Fibroblast of the aortic adventitia (primary cell): ENCODE data around the gene ZBTB20. TPM values are rescaled to one million over a fixed set of nuclear protein-coding genes. Genes with fewer than 3 reads are reported as not detected.

Experiments
- DNase-seq: peaks from one replicate; pipeline ENCODE4 v3.0.0-alpha.2; 2010; ENCODE audit warnings: low read depth
- H3K4me3 ChIP-seq: 2 replicates; pipeline ENCODE4 v1.5.1; 2011; ENCODE audit warnings: low read depth, mild to moderate bottlenecking, control low read depth, low read length, moderate library complexity
- total RNA-seq: library from RNA; depleted of rRNA; stranded (reverse); fragments of >200 nt; gene quantifications from 2 replicates; pipeline ENCODE4 v1.2.3, GENCODE V29; 2012; ENCODE audit warnings: low replicate concordance
- TF ChIP-seq, protein P1 (sequence below): IDR thresholded peaks from 2 replicates; pipeline ENCODE4 v1.5.1; 2011; ENCODE audit warnings: mild to moderate bottlenecking, low read length, control low read depth, inconsistent platforms; ENCODE audit not compliant: insufficient read depth

ZBTB20 gene
- total RNA-seq, 1 donor, result 47.2 TPM

DNA sequence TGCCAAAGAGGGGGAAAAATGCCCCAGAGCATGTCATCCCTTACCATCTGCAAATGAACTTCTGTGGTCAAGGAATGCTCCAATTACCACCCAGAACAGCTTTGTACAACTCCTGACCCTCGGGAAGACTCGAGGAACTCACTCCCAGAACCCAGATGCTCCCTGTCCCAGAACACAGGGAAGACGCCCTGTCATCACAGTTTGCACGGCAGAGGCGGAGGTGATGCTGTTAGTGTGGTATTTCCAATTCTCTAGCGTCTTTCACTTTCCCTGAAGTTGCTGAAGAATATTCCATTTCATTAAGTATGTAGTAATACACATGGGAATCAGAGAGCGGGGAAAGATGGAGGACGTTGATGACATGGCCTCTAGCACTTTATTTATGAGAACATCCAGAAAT is 659.6 kb downstream of the ZBTB20 start:
- H3K4me3 ChIP-seq, result no peak overlapping the region
- DNase-seq, result no peak
- TF ChIP-seq, protein P1, sequence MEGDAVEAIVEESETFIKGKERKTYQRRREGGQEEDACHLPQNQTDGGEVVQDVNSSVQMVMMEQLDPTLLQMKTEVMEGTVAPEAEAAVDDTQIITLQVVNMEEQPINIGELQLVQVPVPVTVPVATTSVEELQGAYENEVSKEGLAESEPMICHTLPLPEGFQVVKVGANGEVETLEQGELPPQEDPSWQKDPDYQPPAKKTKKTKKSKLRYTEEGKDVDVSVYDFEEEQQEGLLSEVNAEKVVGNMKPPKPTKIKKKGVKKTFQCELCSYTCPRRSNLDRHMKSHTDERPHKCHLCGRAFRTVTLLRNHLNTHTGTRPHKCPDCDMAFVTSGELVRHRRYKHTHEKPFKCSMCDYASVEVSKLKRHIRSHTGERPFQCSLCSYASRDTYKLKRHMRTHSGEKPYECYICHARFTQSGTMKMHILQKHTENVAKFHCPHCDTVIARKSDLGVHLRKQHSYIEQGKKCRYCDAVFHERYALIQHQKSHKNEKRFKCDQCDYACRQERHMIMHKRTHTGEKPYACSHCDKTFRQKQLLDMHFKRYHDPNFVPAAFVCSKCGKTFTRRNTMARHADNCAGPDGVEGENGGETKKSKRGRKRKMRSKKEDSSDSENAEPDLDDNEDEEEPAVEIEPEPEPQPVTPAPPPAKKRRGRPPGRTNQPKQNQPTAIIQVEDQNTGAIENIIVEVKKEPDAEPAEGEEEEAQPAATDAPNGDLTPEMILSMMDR, result no peak

DNA sequence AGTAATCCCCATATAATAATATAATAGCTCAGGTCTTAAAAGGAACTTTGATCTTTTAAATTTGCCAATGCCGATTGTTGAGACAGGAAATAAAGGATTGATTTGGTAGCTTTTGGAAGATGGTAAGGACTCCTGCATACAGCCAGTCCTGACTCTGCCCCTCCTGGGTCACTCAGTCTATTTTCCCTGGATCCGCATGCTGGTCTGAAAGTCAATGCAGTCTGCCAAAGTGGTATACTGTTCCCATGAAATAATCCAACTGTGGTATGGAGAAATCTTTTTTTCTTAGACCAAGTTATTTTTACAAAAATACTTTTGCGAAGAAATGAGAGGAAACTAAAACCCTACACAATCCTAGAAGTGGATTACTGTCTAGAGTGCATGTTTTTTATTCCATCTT is 662.2 kb downstream of the ZBTB20 start:
- TF ChIP-seq, protein P1, result no peak
- no peak overlapping the region for H3K4me3 ChIP-seq
- no peak for DNase-seq

DNA sequence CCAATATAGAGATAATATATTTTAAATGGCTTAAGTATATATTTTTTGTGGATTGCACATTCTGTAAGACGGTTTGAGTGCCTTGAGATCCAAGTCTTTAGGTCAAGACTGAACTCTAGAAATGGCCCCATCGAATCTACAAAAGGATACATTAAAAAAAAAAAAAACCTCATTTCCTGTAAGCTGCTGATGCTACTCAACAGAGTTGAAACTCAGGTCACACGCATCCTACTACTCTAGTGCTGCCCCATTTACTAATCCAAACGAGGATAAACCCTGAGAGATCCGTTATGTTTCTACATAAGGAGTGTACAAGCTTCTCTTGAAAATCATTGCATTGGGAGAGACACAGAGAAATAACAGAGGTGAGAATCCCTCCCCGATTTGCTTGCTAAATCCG is 666.0 kb downstream of the ZBTB20 start:
- DNase-seq, result no peak
- no peak overlapping the region for H3K4me3 ChIP-seq
- TF ChIP-seq, protein P1, result no peak

DNA sequence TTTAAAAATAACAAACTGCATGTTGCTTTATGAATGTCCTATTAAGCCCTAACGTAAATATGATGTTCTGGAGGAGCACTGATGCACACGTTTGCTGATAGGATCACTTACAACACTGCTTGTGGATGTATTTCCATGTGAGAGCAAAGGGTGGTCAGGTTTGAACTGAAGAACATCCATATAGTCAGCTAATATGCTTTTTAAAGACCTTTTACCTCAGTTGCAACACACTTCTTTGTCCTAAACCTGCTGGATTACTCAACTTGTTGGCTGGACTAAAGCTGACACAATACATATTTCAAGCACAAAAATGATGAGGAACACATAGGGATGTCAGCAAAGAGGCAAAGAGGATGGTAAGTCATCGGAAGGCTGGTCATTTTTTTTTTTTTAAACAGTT is 666.6 kb downstream of the ZBTB20 start:
- DNase-seq, result peak; percentile 73
- no peak overlapping the region for H3K4me3 ChIP-seq

DNA sequence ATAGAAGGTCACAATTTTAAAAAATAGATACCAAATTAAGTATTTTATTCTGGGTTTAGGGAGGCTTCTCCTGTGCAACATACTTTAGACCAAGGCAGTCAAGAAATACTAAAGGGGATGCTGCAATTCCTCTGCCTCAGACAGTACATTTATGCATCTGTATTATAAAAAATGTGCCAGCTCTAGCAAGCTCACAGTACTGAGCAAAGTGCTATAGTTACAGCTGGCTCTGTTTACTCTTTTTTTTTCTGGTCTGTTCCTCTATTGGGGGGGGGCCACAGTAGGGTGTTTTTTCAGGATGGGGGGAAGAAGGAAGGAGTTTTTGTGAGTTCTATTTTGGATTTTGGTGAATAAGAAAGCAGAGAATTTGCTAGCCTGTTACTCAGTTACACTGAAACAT is 668.3 kb downstream of the ZBTB20 start:
- DNase-seq, result no peak
- H3K4me3 ChIP-seq, result no peak overlapping the region
- TF ChIP-seq, protein P1, result no peak

More for the DNA sequence above, 666.6 kb downstream of the ZBTB20 start:
- TF ChIP-seq, protein P1, result no peak

DNA sequence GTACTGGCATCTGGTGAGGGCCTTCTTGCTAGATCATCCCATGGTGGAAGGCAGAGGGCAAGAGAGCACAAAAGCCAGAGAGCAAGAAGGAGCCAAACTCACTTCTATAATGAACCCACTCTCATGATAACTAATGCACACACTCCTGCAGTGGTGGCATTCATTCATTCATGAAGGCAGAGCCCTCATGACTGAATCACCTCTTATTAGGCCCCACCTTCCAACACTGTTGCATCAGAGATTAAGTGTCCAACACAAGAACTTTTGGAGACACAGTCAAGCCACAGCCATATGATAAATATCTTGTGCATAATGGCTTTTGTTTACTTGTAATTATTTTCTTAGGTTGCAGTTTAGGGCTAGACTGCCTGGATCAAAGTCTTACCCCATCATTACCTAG is 670.6 kb downstream of the ZBTB20 start:
- no peak for DNase-seq
- TF ChIP-seq, protein P1, result no peak

DNA sequence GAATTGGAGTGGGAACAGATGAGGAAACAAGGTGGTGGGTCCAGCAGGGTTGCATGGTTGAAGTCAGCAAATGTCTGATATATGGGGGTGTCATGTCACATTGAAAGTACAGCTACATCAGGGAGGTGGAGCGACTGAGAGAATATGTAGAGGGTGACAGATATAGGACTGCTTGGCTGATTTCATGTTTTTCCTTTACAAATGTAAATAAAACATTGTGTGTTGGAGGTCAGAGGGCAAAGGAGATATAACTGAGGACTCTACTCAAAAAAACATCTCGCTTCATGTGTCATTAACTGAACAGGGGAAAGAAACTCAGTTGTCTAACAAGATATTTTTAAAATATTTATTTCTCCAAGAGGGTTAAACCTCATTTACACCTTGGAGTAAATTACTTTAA is 675.6 kb downstream of the ZBTB20 start:
- no peak for DNase-seq
- TF ChIP-seq, protein P1, result no peak
- no peak overlapping the region for H3K4me3 ChIP-seq

More for the DNA sequence above, 670.6 kb downstream of the ZBTB20 start:
- H3K4me3 ChIP-seq, result no peak overlapping the region
